T-cell (primary cell): Measurements from ENCODE around the gene VPS29. TPM values are rescaled to one million over a fixed set of nuclear protein-coding genes. Genes with fewer than 3 reads are reported as not detected.

Experiments
- ATAC-seq, 4 experiments: fragments of 200-7000 bp in 3 of 4; fragments of 150-1000 bp in 1 of 4; cut with Tn5 transposase; replicated peaks in 1 of 4; 1 replicate in 3 of 4; 2 replicates in 1 of 4; pipeline ENCODE4 v1.10.0; 2021; ENCODE audit warnings: moderate library complexity in 3 of 4, mild to moderate bottlenecking in 2 of 4, moderate number of reproducible peaks in 1 of 4
- CTCF ChIA-PET, 2 donors: fragments of 300-600 bp; sonication (Branson Sonifier 250); formaldehyde crosslinking; loops; one replicate each; lab custom pipeline; 2022; ENCODE audit warnings: antibody characterized with exemption in 2 of 2; lab: Charles Lee
- POLR2A ChIA-PET, 2 donors: fragments of 300-600 bp; sonication (Branson Sonifier 250); formaldehyde crosslinking; loops; one replicate each; lab custom pipeline; 2022; ENCODE audit warnings: antibody characterized with exemption in 2 of 2; lab: Charles Lee
- DNase-seq, 35 experiments: peaks; one replicate each; pipeline versions ENCODE4 v3.0.0 to v3.0.0-alpha.2; 2013 to 2023
- H3K27ac ChIP-seq: one replicate; pipeline ENCODE4 v1.5.1; 2013; ENCODE audit warnings: low read length
- H3K27me3 ChIP-seq, 2 experiments: replicated peaks in 1 of 2; 1 replicate in 1 of 2; 2 replicates in 1 of 2; pipeline versions ENCODE4 v1.6.1 to v1.7.0; 2013; ENCODE audit warnings: low read length in 1 of 2, mixed read lengths in 1 of 2; ENCODE audit not compliant: control insufficient read depth in 2 of 2, insufficient read depth in 2 of 2; ENCODE audit errors: extremely low read depth in 1 of 2
- H3K36me3 ChIP-seq, 2 donors: 1 replicate in 1 of 2; 2 replicates in 1 of 2; pipeline versions ENCODE4 v1.6.1 to v1.7.0; 2013; ENCODE audit warnings: low read length in 1 of 2; ENCODE audit not compliant: control insufficient read depth in 2 of 2, insufficient read depth in 1 of 2; ENCODE audit errors: extremely low read depth in 1 of 2
- H3K4me1 ChIP-seq, 2 experiments: 1 replicate in 1 of 2; 2 replicates in 1 of 2; pipeline versions ENCODE4 v1.6.1 to v1.7.0; 2013; ENCODE audit warnings: low read length in 2 of 2, mixed read lengths in 1 of 2; ENCODE audit not compliant: insufficient read depth in 2 of 2, control insufficient read depth in 1 of 2; ENCODE audit errors: extremely low read depth in 1 of 2
- H3K4me3 ChIP-seq, 2 donors: 1 replicate in 1 of 2; 2 replicates in 1 of 2; pipeline versions ENCODE4 v1.5.1 to v1.7.0; 2013; ENCODE audit warnings: mild to moderate bottlenecking in 2 of 2, low read length in 1 of 2, moderate library complexity in 1 of 2; ENCODE audit not compliant: control insufficient read depth in 1 of 2; ENCODE audit errors: extremely low read depth in 1 of 2
- H3K9me3 ChIP-seq: 2 replicates; pipeline ENCODE4 v1.7.0; 2013
- H3K27ac Mint-ChIP-seq, 2 donors: one replicate each; pipeline ENCODE4 v1.8.0; 2020 to 2021; ENCODE audit warnings: mild to moderate bottlenecking in 2 of 2, mixed read lengths in 2 of 2
- H3K27me3 Mint-ChIP-seq, 2 donors: one replicate each; pipeline ENCODE4 v1.8.0; 2021 to 2022; ENCODE audit warnings: mixed read lengths in 2 of 2
- H3K36me3 Mint-ChIP-seq: one replicate; pipeline ENCODE4 v1.8.0; 2021; ENCODE audit warnings: mixed read lengths
- H3K4me1 Mint-ChIP-seq, 3 donors: one replicate each; pipeline ENCODE4 v1.8.0; 2020 to 2022; ENCODE audit warnings: mixed read lengths in 3 of 3, mild to moderate bottlenecking in 1 of 3
- H3K4me3 Mint-ChIP-seq, 3 donors: one replicate each; pipeline ENCODE4 v1.8.0; 2020 to 2022; ENCODE audit warnings: mild to moderate bottlenecking in 3 of 3, mixed read lengths in 3 of 3, moderate library complexity in 3 of 3
- H3K9me3 Mint-ChIP-seq, 3 donors: one replicate each; pipeline ENCODE4 v1.8.0; 2020 to 2022; ENCODE audit warnings: mixed read lengths in 3 of 3
- WGBS: methylation state at CpG from one replicate; pipeline ENCODE4 v1.1.5; 2013; ENCODE audit warnings: missing lambda C conversion rate; ENCODE audit not compliant: insufficient coverage; 5-methylcytosine and 5-hydroxymethylcytosine counted together
- total RNA-seq, 35 experiments: library from RNA in 6 of 35; stranded (reverse) in 6 of 35; fragments of 120-200 nt in 1 of 35; gene quantifications; one replicate each; pipeline versions ENCODE4 v1.2.1 to v1.2.4 and lab custom pipeline; 2013 to 2026

Gene VPS29
- total RNA-seq, 5 donors from 2014 or later (not counting 1 experiment from before 2014, with no cell fraction given), result 79.0 to 109 (median 95.4) TPM

DNA sequence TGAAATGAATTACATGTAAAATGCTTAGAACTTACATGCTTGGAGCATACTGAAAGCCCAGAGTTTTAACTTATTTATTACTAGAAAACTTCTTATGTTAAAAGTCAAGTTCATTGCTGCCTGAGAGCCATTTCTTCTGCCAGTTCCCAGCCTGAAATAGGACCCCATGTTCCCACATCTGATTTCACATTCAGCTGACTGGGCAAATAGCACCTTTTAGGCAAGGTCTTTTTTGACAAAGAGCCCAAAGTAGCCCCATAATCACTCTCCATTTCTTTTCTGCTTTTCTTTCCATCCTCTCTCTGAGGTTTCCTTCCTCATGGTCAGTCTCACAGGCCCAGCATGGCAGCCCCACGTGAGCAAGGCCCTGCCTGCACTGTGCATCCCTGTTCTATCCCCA, 50.6 kb downstream of the VPS29 start:
- Mint-ChIP-seq H3K4me1 (peaks cover 33 to 41% (median 38%) of the 10 kb centered on the region in 3 donors), H3K36me3 (peaks cover 24% of the 10 kb centered on the region), H3K27me3 (no peaks in the 10 kb centered on the region), H3K9me3 (no peaks in the 10 kb centered on the region), H3K4me3 (peak overlapping the region in 2 of 3 donors; percentile 100), H3K27ac (peak overlapping the region; percentile 94 to 100)
- no peak overlapping the region for H3K27ac ChIP-seq
- DNase-seq (no peak), ATAC-seq (no peak)
- 89% methylated on average over 1 of the region's 1 CpG for WGBS
- H3K9me3 ChIP-seq, result no peaks in the 10 kb centered on the region
- peaks cover 10 to 30% of the 10 kb centered on the region in 2 donors for H3K36me3 ChIP-seq
- no peak overlapping the region for H3K4me3 ChIP-seq
- CTCF ChIA-PET, result interaction anchor here (0.7 to 3.4 kb wide), 5 partner anchors 17 to 436 kb away, joined by 3 to 64 read pairs (median 14); partner anchors contain the start of genes FAM216A (in 1 of the 2) and GPN3 (in 1 of the 2)
- POLR2A ChIA-PET, result interaction anchor here (0.5 to 2.4 kb wide), 2 partner anchors 18 to 20 kb away, joined by 5 to 9 read pairs; partner anchors contain the start of genes FAM216A (in 1 of the 2) and GPN3 (in 1 of the 2)
- no peaks in the 10 kb centered on the region for H3K27me3 ChIP-seq
- H3K4me1 ChIP-seq, result peaks cover 10 to 33% of the 10 kb centered on the region in 2 experiments

DNA sequence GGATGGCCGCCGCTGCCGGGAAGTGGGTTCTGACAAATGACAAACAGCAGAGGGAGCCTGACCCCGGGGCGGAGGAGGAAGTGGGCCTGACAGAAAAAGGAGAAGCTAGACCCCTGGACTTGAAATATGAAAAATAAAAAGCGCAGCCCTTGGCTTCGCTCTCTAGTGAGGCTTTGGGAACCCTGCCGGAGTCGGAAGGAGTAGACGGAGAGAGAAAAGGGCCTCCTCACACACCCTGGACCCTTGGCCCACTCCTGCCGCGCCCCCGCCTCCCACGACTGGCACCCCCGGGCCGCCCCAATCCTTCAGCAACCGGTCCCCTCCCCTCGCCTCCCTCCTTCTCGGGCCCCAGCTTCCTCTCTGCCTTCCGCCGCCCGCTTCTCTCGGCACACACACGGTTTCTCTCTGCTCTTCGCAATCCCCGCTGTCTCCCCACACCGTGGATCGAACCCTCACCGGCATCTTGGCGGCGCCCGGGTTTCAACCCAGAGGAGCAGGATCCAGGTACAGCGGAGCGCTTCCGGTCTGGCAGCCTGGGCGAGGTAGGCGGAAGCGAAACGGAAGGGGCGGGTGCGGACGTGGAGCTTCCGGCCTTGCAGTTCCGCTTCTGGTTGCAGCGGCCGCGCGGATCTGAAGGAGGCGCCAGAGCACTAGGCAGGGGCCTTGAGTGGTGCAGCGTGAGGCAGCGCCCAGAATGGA, 52.0 kb downstream of the VPS29 start, which contains the start of gene ARPC3:
Gene ARPC3 (minus strand): TSS at position 539 of the 699 bp plus-strand sequence. CDS start 77 bp downstream, at position 462.
- ATAC-seq (peak; percentile 93 to 99 (median 98)), DNase-seq (peak; percentile 89 to 97 (median 94))
- H3K9me3 Mint-ChIP-seq, result no peaks in the 10 kb centered on the region
- peaks cover 10 to 39% of the 10 kb centered on the region in 2 experiments for H3K4me1 ChIP-seq
- no peaks in the 10 kb centered on the region for H3K27me3 Mint-ChIP-seq
- H3K36me3 ChIP-seq, result peaks cover 10 to 33% of the 10 kb centered on the region in 2 donors
- peaks cover 25% of the 10 kb centered on the region for H3K36me3 Mint-ChIP-seq
- H3K27ac Mint-ChIP-seq, result peak within 1 kb of the TSS; percentile 100
- H3K9me3 ChIP-seq, result no peaks in the 10 kb centered on the region
- H3K27ac ChIP-seq, result peak within 1 kb of the TSS; percentile 89
- H3K4me1 Mint-ChIP-seq, result peaks cover 39 to 44% (median 43%) of the 10 kb centered on the region in 3 donors
- WGBS, result under 1% methylated on average over 40 of the region's 51 CpGs
- peak within 1 kb of the TSS; percentile 100 for H3K4me3 Mint-ChIP-seq
- peak within 1 kb of the TSS; percentile 95 to 99 for H3K4me3 ChIP-seq
- no peaks in the 10 kb centered on the region for H3K27me3 ChIP-seq
- ChIA-PET CTCF (interaction anchor here (0.6 to 3.4 kb wide), 31 partner anchors 9 to 1055 kb away, joined by 3 to 64 read pairs (median 4); partner anchors contain the start of genes ATP2A2 (in 1 of the 2), FAM216A (in 1 of the 2), GPN3 (in 1 of the 2) and IFT81 (in 1 of the 2)), POLR2A (interaction anchor here (0.5 to 2.4 kb wide), 11 partner anchors 19 to 965 kb away, joined by 3 to 21 read pairs (median 4); partner anchors contain the start of genes FAM216A (in 1 of the 2), GPN3 (in 1 of the 2) and VPS29 (in 1 of the 2))

DNA sequence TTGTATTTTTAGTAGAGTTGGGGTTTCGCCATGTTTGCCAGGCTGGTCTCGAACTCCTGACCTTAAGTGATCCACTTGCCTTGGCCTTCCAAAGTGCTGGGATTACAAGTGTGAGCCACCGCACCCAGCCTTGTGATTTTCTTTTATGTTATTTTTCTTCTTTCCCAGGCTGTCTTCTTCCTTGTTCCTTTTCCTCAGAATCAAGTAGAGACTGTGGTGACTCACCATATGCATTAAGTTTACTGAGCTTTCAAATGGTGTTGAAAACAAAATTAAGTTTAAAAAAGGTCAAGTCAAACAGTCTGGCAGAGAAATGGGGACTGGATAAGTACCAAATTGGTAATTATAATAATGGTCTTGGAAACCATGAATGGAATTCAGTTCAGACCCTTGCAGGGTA, 57.5 kb downstream of the VPS29 start:
- H3K4me3 ChIP-seq, result no peak overlapping the region
- H3K36me3 ChIP-seq, result peaks cover 19 to 61% of the 10 kb centered on the region in 2 donors
- POLR2A ChIA-PET, result interaction anchor here in 1 of 2 donors (0.8 kb wide), 1 partner anchor 161 kb away, joined by 4 read pairs; no protein-coding TSS in a partner anchor
- H3K9me3 Mint-ChIP-seq, result no peaks in the 10 kb centered on the region
- CTCF ChIA-PET, result no interaction called here
- H3K27ac Mint-ChIP-seq, result no peak overlapping the region
- 80% methylated on average over 2 of the region's 3 CpGs for WGBS
- peaks cover 29 to 38% (median 34%) of the 10 kb centered on the region in 3 donors for H3K4me1 Mint-ChIP-seq
- no peaks in the 10 kb centered on the region for H3K27me3 ChIP-seq
- DNase-seq (no peak), ATAC-seq (no peak)
- peaks cover 10 to 30% of the 10 kb centered on the region in 2 experiments for H3K4me1 ChIP-seq
- no peaks in the 10 kb centered on the region for H3K9me3 ChIP-seq
- no peak overlapping the region for H3K4me3 Mint-ChIP-seq
- H3K36me3 Mint-ChIP-seq, result peaks cover 26% of the 10 kb centered on the region
- no peak overlapping the region for H3K27ac ChIP-seq
- H3K27me3 Mint-ChIP-seq, result no peaks in the 10 kb centered on the region

Other genes with a start within 250 kb of the VPS29 start
- 10 to 100 TPM; 82.0 to 88.2 (median 82.8) TPM for gene ATP2A2, start 220.9 kb downstream of the VPS29 start, total RNA-seq
- gene ANAPC7, start 98.4 kb downstream of the VPS29 start, total RNA-seq, result 10 to 100 TPM; 40.8 to 60.4 (median 57.6) TPM
- gene ARPC3, start 51.8 kb downstream of the VPS29 start, total RNA-seq, result 100 to 1,000 TPM; 177 to 204 (median 191) TPM
- 10 to 100 TPM in 3 of 5 donors, 1 to 10 TPM in 2; 6.3 to 19.1 (median 13.4) TPM for gene GPN3, start 33.9 kb downstream of the VPS29 start, total RNA-seq
- 10 to 100 TPM in 3 of 5 donors, 1 to 10 TPM in 2; 6.3 to 16.5 (median 13.2) TPM for gene FAM216A, start 33.3 kb downstream of the VPS29 start, total RNA-seq
- gene RAD9B, start 220 bp upstream of the VPS29 start, total RNA-seq, result 1 to 10 TPM in 1 of 5 donors, under 1 TPM in 3, not detected in 1; 0.18 to 1.6 (median 0.74) TPM
- gene PPTC7, start 81.2 kb upstream of the VPS29 start, total RNA-seq, result 10 to 100 TPM; 36.0 to 38.1 (median 36.6) TPM
- gene TCTN1, start 112.0 kb upstream of the VPS29 start, total RNA-seq, result 10 to 100 TPM in 3 of 5 donors, 1 to 10 TPM in 2; 8.8 to 14.1 (median 11.5) TPM
- gene HVCN1, start 187.0 kb upstream of the VPS29 start, total RNA-seq, result 10 to 100 TPM in 3 of 5 donors, 1 to 10 TPM in 2; 5.6 to 18.7 (median 14.2) TPM
- gene PPP1CC, start 240.8 kb upstream of the VPS29 start, total RNA-seq, result 100 to 1,000 TPM; 113 to 154 (median 134) TPM